Astrocyte of the hippocampus (primary cell): Measurements from ENCODE around the gene LIAS.
"Not testable (repeated sequence)": the region's sequence is repeated elsewhere in the genome, so short reads cannot be mapped to it uniquely, and the experiment has no call there.

Source experiments
- DNase-seq: peaks from one replicate; pipeline ENCODE4 v3.0.0; 2011; ENCODE audit warnings: low read depth, low spot score

LIAS gene

GRCh38 chr4:39497909-39498726 is 39.3 kb downstream of the LIAS start:
- DNase-seq = no peak

- DNase-seq = no peak
These were observed 39.8 kb downstream of the LIAS start for GRCh38 chr4:39498727-39499020.

GRCh38 chr4:39502019-39502663 is 43.3 kb downstream of the LIAS start:
- DNase-seq = peak; percentile 63

DNA sequence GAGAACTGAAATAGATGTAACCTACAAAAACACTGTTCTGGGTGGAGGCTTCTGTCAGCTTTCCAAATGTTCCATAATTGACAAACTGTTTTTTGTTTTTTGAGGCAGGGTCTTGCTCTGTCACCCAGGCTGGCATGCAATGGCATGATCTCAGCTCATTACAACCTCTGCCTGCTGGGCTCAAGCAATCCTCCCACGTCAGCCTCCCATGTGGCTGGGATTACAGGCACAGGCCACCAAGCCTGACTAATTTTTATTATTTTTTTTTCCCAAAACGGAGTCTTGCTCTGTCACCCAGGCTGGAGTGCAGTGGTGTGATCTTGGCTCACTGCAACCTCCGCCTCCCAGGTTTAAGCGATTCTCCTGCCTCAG is 43.8 kb downstream of the LIAS start:
- DNase-seq = not testable (repeated sequence)

DNA sequence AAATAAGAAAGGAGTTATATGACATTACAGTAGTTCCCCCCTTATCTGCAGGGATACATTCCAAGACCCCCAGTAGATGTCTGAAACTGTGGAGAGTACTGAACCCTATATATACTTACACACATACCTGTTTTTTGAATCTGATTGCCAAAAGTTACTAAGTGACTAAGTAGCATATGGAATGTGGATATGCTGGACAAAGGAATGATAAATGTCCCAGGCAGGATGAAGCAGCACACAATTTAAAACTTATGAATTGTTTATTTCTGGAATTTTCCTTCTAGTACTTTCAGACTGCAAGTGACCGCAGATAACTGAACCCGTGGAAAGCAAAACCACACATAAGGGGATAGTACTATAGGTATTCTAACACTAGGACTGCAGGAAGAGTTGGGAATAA is 45.7 kb downstream of the LIAS start:
- DNase-seq = no peak

GRCh38 chr4:39505581-39505980 is 46.7 kb downstream of the LIAS start:
- no peak for DNase-seq

DNA sequence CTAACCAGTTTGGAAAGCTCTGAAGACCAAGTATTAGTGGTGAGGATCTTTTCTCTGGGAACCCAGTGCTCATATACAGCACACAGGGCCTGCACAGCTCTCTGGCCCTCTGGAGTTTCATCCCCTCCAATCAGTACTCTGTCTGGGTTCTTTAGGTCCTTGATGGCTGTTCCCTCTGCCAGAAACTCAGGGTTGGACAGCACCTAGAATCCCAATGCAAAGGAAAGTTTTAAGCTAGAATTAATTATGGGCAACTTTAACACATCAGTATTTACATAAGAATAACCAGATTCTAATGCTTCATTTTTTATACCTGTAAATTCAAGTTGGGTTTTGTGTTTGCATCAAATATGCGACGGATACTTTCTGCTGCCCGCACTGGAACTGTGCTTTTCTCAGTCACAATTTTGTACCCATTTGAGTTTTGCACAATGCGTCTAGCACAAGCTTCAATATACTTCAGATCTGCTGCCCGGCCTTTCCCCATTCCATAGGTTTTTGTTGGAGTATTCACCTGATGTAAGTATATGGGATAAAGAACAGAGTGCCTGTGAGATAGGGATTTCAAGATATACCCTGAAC is 51.6 kb downstream of the LIAS start:
- DNase-seq = no peak

DNA sequence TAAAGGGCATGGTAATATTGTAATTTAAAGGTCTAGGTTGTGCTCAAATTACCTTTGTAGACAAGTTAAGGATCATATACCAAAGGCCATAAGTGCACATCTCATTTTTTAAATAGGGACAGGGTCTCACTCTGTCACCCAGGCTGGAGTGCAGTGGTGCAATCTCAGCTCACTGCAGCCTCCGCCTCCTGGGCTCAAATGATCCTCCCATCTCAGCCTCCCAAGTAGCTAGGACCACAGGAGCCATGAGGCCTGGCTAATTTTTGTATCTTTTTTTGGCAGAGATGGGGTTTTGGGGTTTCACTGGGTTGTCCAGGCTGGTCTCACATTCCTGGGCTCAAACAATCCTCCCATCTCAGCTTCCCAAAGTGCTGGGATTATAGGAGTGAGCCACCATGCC is 55.4 kb downstream of the LIAS start:
- not testable (repeated sequence) for DNase-seq

GRCh38 chr4:39514888-39515401 is 56.1 kb downstream of the LIAS start:
- DNase-seq = no peak

DNA sequence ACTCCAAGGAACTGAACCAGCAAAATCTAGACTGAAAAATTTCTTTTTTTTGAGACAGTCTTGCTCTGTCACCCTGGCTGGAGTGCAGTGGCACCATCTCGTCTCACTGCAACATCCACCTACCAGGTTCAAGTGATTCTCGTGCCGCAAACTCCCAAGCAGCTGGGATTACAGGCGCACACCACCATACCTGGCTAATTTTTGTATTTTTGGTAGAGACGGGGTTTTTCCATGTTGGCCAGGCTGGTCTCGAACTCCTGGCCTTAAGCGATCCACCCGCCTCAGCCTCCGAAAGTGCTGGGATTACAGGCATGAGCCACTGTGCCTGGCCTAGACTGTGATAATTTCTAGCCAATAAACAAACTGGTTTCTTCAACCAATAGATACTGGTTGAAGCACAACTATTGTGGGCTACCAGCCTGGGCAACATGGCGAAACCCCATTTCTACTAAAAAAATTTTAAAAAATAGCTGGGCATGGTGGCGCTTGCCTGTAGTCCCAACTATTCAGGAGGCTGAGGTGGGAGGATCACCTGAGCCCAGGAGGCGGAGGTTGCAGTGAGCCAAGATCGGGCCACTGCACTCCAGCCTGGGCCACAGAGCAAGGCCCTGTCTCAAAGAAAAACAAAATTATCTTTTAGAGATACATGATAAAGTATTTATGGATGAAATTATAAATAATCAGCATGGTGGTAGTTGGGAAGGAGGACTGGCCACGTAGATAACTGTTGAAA is 57.0 kb downstream of the LIAS start:
- DNase-seq = not testable (repeated sequence)

- no peak for DNase-seq
These were observed 57.6 kb downstream of the LIAS start for GRCh38 chr4:39516407-39516966.

DNA sequence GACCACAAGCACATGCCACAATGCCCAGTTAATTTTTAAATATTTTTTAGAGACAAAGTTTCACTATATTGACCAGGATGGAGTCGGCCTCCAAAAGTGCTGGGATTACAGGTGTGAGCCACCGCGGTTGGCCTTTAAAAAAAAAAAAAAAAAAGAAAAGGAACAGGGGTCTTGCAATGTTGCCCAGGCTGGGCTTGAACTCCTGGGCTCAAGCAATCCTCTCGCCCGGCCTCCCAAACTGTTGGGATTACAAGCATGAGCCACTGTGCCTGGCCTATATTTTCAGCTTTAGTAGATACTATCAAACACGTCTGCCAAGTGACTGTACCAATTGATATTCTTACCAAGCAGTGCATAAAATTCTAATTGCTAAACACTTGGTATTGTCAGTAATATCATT is 59.6 kb downstream of the LIAS start:
- no peak for DNase-seq

GRCh38 chr4:39521253-39521919 is 62.5 kb downstream of the LIAS start:
- peak; percentile 7 for DNase-seq

GRCh38 chr4:39522068-39522467 is 63.2 kb downstream of the LIAS start:
- DNase-seq = no peak

- no peak for DNase-seq
These were observed 65.5 kb downstream of the LIAS start for GRCh38 chr4:39524161-39524957.

- peak; percentile 21 for DNase-seq
These were observed 67.2 kb downstream of the LIAS start for GRCh38 chr4:39525822-39526690.

GRCh38 chr4:39526765-39527295 is 68.0 kb downstream of the LIAS start:
- DNase-seq = no peak

DNA sequence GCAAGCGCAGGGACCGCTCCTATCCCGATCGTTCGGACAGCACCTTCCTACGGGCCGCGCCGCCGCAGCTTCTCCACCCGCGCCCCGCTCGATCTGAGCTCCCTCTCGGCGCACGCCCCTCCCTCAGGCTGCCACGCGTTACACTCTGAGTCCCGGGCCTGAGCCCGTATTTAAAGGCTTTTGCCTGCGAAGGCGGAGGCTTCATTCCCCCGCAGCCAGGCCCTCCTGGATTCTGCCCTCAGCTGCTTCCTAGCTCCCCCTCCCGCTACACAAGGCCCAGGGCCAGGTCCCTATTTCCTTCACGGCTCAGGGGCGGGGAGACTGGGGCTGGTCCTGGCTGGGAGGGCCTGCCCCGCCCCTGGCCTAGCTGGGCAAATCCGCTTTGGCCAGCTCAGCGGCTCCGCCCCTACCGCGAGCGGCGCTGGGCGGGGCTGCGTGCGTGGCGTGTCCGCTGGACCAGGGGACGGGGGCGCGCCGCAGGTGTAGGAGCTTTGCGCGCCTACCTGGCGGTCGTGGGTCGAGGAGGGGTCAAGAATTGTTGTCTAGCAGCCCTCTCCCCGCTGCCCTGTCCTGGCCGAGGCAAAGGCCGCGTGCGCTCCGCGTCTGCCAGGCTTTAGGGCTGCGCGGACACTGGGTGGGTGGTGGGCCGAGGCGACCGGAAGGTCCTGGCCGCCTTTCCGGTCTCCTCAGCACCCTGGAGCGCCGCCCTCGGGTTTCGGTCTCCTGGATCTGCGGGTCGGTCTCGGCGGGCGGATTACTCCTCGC is 68.6 kb downstream of the LIAS start, which contains the start of gene UGDH:
Gene UGDH, minus strand, starts transcription at position 144 of the 765 bp plus-strand sequence. CDS start 5,927 bp downstream, outside the sequence.
- peak; percentile 100 for DNase-seq
